GM23338 (cell line): Measurements from ENCODE around the gene XXYLT1. TPM values are rescaled to one million over a fixed set of nuclear protein-coding genes. Genes with fewer than 3 reads are reported as not detected.

Experiments
- ATAC-seq: fragments of 200-7000 bp; cut with Tn5 transposase; 3 replicates; pipeline ENCODE4 v1.9.1; 2020
- DNase-seq: peaks from one replicate; pipeline ENCODE4 v3.0.0-alpha.2; 2015; ENCODE audit warnings: low spot score
- H2AFZ ChIP-seq: fragments of 200-600 bp; sonication (generic); 2 replicates; pipeline ENCODE4 v1.8.0; 2016; ENCODE audit warnings: antibody characterized with exemption, mild to moderate bottlenecking, moderate library complexity
- H3F3A ChIP-seq: fragments of 200-600 bp; sonication (generic); replicated peaks from 2 replicates; pipeline ENCODE4 v1.8.0; 2017; ENCODE audit warnings: antibody characterized with exemption, mixed run types, low read depth
- H3K27ac ChIP-seq: fragments of 200-600 bp; sonication (generic); 2 replicates; pipeline ENCODE4 v1.6.1; 2016; ENCODE audit warnings: low read depth
- H3K27me3 ChIP-seq: fragments of 200-600 bp; sonication (generic); 2 replicates; pipeline ENCODE4 v1.8.0; 2016; ENCODE audit warnings: mild to moderate bottlenecking, mixed run types, moderate library complexity; ENCODE audit not compliant: insufficient read depth
- H3K36me3 ChIP-seq: fragments of 200-600 bp; sonication (generic); 2 replicates; pipeline ENCODE4 v1.8.0; 2016; ENCODE audit warnings: mild to moderate bottlenecking; ENCODE audit not compliant: insufficient read depth
- H3K4me1 ChIP-seq: fragments of 200-600 bp; sonication (generic); 2 replicates; pipeline ENCODE4 v1.8.0; 2016; ENCODE audit warnings: mild to moderate bottlenecking, moderate library complexity; ENCODE audit not compliant: insufficient read depth
- H3K4me2 ChIP-seq: fragments of 200-600 bp; sonication (generic); 2 replicates; pipeline ENCODE4 v1.7.1; 2017; ENCODE audit warnings: mixed run types
- H3K4me3 ChIP-seq: fragments of 200-600 bp; sonication (generic); 2 replicates; pipeline ENCODE4 v1.6.1; 2016; ENCODE audit warnings: mixed run types
- H3K79me2 ChIP-seq: fragments of 200-600 bp; sonication (generic); replicated peaks from 2 replicates; pipeline ENCODE4 v1.8.0; 2017; ENCODE audit warnings: mild to moderate bottlenecking; ENCODE audit not compliant: insufficient read depth
- H3K9me2 ChIP-seq: fragments of 200-600 bp; sonication (generic); 2 replicates; pipeline ENCODE4 v1.8.0; 2017; ENCODE audit not compliant: insufficient read depth
- H4K20me1 ChIP-seq: fragments of 200-600 bp; sonication (generic); replicated peaks from 2 replicates; pipeline ENCODE4 v1.8.0; 2017; ENCODE audit warnings: mild to moderate bottlenecking; ENCODE audit not compliant: insufficient read depth
- H3K27ac Mint-ChIP-seq: 2 replicates; pipeline ENCODE4 v1.8.0; 2020; ENCODE audit warnings: inconsistent platforms, mild to moderate bottlenecking, moderate library complexity, mixed read lengths
- H3K27me3 Mint-ChIP-seq: 3 replicates; pipeline ENCODE4 v1.8.0; 2022; ENCODE audit warnings: low read depth, mild to moderate bottlenecking, moderate library complexity, mixed read lengths, inconsistent platforms; ENCODE audit not compliant: insufficient read depth, poor library complexity
- H3K36me3 Mint-ChIP-seq: 3 replicates; pipeline ENCODE4 v1.8.0; 2021; ENCODE audit warnings: low read depth, mild to moderate bottlenecking, inconsistent platforms, moderate library complexity, mixed read lengths
- H3K4me1 Mint-ChIP-seq: 3 replicates; pipeline ENCODE4 v1.8.0; 2020; ENCODE audit warnings: mild to moderate bottlenecking, inconsistent platforms, mixed read lengths
- H3K4me3 Mint-ChIP-seq: 3 replicates; pipeline ENCODE4 v1.8.0; 2021; ENCODE audit warnings: moderate library complexity, mild to moderate bottlenecking, inconsistent platforms, mixed read lengths
- H3K9me3 Mint-ChIP-seq: 3 replicates; pipeline ENCODE4 v1.8.0; 2020; ENCODE audit warnings: moderate library complexity, mild to moderate bottlenecking, inconsistent platforms, mixed read lengths
- CREB1 ChIP-seq: fragments of 250-450 bp; sonication (Bioruptor Pico); IDR thresholded peaks from 2 replicates; pipeline ENCODE4 v1.5.0; 2020; ENCODE audit warnings: low read depth, mild to moderate bottlenecking, moderate library complexity
- EZH2phosphoT487 ChIP-seq: fragments of 200-600 bp; sonication (generic); IDR thresholded peaks from one replicate; pipeline ENCODE4 v1.8.1; 2018; ENCODE audit warnings: antibody characterized with exemption; ENCODE audit not compliant: unreplicated experiment
- REST ChIP-seq: IDR thresholded peaks from one replicate; pipeline ENCODE4 v1.6.1; 2018; ENCODE audit warnings: antibody characterized with exemption; ENCODE audit not compliant: unreplicated experiment
- STAT1 ChIP-seq: IDR thresholded peaks from one replicate; pipeline ENCODE4 v1.6.1; 2016; ENCODE audit warnings: antibody characterized with exemption; ENCODE audit not compliant: unreplicated experiment
- ZNF114 ChIP-seq: fragments of 250-450 bp; sonication (Bioruptor Pico); IDR thresholded peaks from 2 replicates; pipeline ENCODE4 v1.5.0; 2020; ENCODE audit warnings: mild to moderate bottlenecking, moderate library complexity
- ZNF462 ChIP-seq: fragments of 250-450 bp; sonication (Bioruptor Pico); IDR thresholded peaks from 2 replicates; pipeline ENCODE4 v1.5.0; 2020; ENCODE audit warnings: mild to moderate bottlenecking, moderate library complexity
- polyA plus RNA-seq: library from polyadenylated mRNA; unstranded; fragments of >200 nt; fragmentation: Nextera tagmentation; extraction: Ambion mirVana; gene quantifications from 2 replicates; pipeline ENCODE4 v1.2.1, GENCODE V29; 2016
- total RNA-seq: library from RNA; depleted of rRNA; stranded (reverse); fragments of >200 nt; shearing (Covaris generic); gene quantifications from 2 replicates; pipeline ENCODE4 v1.2.3, GENCODE V29; 2014
- TF ChIP-seq, protein P1 (sequence below): IDR thresholded peaks from 2 replicates; pipeline ENCODE4 v1.6.1; 2016; ENCODE audit warnings: antibody characterized with exemption

XXYLT1 gene
- total and polyA plus RNA-seq, 2 experiments from 2014 or later, result 13.5 to 34.8 TPM

DNA sequence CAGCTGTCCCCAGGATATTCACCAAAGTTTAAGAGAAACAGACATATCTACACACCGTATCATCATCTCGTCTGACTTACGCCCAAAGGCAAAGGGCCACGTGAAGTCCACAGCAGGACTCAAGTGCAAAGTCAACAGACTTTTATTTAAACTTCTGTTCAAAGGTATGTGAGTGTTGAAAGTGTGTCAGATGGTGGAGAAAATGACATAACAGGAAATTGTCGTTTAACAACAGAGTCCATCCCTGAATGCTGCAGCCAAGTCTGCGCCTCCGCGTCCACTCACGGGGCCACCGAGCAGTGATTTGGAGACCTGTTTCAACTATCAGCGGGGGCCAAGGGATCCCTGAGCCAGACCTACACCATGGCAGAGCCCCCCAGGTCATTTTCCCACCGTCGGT is 165.6 kb downstream of the XXYLT1 start:
- Mint-ChIP-seq H3K4me1 (peaks cover 27% of the 10 kb centered on the region), H3K27me3 (peaks cover 12% of the 10 kb centered on the region), H3K36me3 (peaks cover 5% of the 10 kb centered on the region; the same call in 2 of the 3 replicates), H3K9me3 (no peaks in the 10 kb centered on the region), H3K4me3 (no peak overlapping the region), H3K27ac (no peak overlapping the region)
- no peaks in the 10 kb centered on the region for H3K27me3 ChIP-seq
- no peaks in the 10 kb centered on the region for H3K9me2 ChIP-seq
- no peak for DNase-seq
- H3K4me1 ChIP-seq, result peaks cover 8% of the 10 kb centered on the region
- H4K20me1 ChIP-seq, result peaks cover 5% of the 10 kb centered on the region; the same call in 1 of the 2 replicates
- H3K36me3 ChIP-seq, result no peaks in the 10 kb centered on the region
- ATAC-seq, result no peak
- TF ChIP-seq, protein P1, sequence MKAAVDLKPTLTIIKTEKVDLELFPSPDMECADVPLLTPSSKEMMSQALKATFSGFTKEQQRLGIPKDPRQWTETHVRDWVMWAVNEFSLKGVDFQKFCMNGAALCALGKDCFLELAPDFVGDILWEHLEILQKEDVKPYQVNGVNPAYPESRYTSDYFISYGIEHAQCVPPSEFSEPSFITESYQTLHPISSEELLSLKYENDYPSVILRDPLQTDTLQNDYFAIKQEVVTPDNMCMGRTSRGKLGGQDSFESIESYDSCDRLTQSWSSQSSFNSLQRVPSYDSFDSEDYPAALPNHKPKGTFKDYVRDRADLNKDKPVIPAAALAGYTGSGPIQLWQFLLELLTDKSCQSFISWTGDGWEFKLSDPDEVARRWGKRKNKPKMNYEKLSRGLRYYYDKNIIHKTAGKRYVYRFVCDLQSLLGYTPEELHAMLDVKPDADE, result no peak
- TF ChIP-seq ZNF114 (CRISPR knock-in tag) (no peak), STAT1 (no peak), REST (no peak)
- no peak overlapping the region for H3K27ac ChIP-seq
- no peak overlapping the region for H2AFZ ChIP-seq
- no peaks in the 10 kb centered on the region for H3F3A ChIP-seq
- H3K79me2 ChIP-seq, result 0 out of 2 replicates have a peak, but pooled peaks cover 4% of the 10 kb centered on the region
- no peak overlapping the region for H3K4me3 ChIP-seq
- no peak overlapping the region for H3K4me2 ChIP-seq

DNA sequence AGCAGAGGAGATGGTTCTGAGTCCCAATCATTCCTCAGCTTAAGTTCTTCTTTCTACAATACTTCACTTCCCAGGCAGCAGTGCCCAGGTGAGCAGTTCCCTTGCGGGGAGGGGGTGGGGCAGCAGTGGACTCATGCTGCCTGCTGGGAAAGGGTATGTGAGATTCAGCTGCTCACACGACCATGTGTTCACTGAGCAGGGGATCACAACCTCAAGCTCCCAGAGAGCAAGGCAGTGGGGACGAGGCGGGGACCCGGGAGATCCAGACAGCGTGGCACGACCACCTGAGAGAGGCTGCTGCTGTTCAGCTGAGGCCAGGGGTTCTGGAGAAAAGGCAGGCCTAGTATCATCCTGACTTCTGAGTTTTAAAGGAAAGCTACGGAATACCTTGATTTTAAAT is 166.6 kb downstream of the XXYLT1 start:
- DNase-seq, result no peak
- no peak overlapping the region for H3K4me2 ChIP-seq
- H3K79me2 ChIP-seq, result 0 out of 2 replicates have a peak, but pooled peaks cover 4% of the 10 kb centered on the region
- H3K9me2 ChIP-seq, result no peaks in the 10 kb centered on the region
- peaks cover 8% of the 10 kb centered on the region for H3K4me1 ChIP-seq
- no peaks in the 10 kb centered on the region for H3K36me3 ChIP-seq
- H3K4me3 Mint-ChIP-seq, result no peak overlapping the region
- H3K27ac ChIP-seq, result no peak overlapping the region
- H3K4me3 ChIP-seq, result no peak overlapping the region
- H3K27ac Mint-ChIP-seq, result peak overlapping the region; percentile 85; the same call in 1 of the 2 replicates
- no peak overlapping the region for H2AFZ ChIP-seq
- H3K27me3 Mint-ChIP-seq, result peaks cover 12% of the 10 kb centered on the region
- peaks cover 27% of the 10 kb centered on the region for H3K4me1 Mint-ChIP-seq
- peaks cover 5% of the 10 kb centered on the region; the same call in 1 of the 2 replicates for H4K20me1 ChIP-seq
- no peaks in the 10 kb centered on the region for H3K9me3 Mint-ChIP-seq
- peaks cover 5% of the 10 kb centered on the region; the same call in 2 of the 3 replicates for H3K36me3 Mint-ChIP-seq
- no peaks in the 10 kb centered on the region for H3K27me3 ChIP-seq
- ATAC-seq, result no peak
- no peaks in the 10 kb centered on the region for H3F3A ChIP-seq
- TF ChIP-seq ZNF462 (CRISPR knock-in tag), result no peak
- no peak for TF ChIP-seq REST
- no peak for TF ChIP-seq EZH2phosphoT487
- no peak for TF ChIP-seq CREB1 (CRISPR knock-in tag)
